Ovary (tissue), 3 donors: ENCODE data around the gene DOCK1.

ENCODE experiments used
- CTCF ChIP-seq, 3 donors: fragments of 450-650 bp in 2 of 3; fragments of 200-600 bp in 1 of 3; IDR thresholded peaks; one replicate each; pipeline versions ENCODE4 v1.5.1 to v1.8.0; 2016 to 2022; ENCODE audit warnings: antibody characterized with exemption in 3 of 3, mild to moderate bottlenecking in 1 of 3
- EP300 ChIP-seq: sonication (generic); formaldehyde crosslinking; IDR thresholded peaks from one replicate; pipeline ENCODE4 v1.6.1; 2017; ENCODE audit warnings: antibody characterized with exemption
- donor health status: DM: no; HTN: no; CAD: no.

- TF ChIP-seq CTCF (IDR thresholded peaks at IDR 0.05) (no peak), EP300 (no peak)
Observed at GRCh38 chr10:127332631-127333030, 427.4 kb downstream of the DOCK1 start.
